ENCODE measurements around the gene NFASC.

NFASC gene

DNA sequence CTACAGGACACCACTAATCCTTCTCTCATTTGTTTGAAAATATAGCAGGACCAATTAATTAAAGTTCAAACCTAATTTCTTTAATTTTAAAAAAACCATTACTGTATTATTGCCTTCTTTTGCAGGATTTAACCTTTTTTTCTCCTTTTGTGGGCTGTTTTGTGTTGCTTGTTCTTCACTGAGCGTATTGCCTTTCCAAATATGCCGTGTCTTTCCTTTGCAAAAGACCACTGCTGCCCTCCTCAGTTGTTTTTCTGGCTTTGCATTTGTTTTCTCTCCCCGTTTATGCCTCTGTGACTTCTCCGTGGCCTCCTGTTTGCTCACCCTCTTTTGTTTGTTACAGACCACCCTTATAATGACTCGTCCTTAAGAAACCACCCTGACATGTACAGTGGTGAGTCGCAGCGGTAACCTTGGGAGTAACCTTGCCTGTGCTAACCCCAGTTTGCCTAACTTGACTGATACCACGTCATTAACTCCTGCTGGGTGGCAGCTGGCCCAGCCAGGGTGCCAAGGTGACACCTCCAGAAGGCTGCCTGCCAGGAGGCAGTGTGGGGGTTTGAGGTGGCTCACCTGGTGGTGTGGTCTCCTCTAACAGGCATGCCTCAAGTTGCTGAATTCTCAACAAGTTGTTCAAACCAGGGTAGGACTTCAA lies 91.2 kb downstream of the NFASC start:
- no peak for DNase-seq

DNA sequence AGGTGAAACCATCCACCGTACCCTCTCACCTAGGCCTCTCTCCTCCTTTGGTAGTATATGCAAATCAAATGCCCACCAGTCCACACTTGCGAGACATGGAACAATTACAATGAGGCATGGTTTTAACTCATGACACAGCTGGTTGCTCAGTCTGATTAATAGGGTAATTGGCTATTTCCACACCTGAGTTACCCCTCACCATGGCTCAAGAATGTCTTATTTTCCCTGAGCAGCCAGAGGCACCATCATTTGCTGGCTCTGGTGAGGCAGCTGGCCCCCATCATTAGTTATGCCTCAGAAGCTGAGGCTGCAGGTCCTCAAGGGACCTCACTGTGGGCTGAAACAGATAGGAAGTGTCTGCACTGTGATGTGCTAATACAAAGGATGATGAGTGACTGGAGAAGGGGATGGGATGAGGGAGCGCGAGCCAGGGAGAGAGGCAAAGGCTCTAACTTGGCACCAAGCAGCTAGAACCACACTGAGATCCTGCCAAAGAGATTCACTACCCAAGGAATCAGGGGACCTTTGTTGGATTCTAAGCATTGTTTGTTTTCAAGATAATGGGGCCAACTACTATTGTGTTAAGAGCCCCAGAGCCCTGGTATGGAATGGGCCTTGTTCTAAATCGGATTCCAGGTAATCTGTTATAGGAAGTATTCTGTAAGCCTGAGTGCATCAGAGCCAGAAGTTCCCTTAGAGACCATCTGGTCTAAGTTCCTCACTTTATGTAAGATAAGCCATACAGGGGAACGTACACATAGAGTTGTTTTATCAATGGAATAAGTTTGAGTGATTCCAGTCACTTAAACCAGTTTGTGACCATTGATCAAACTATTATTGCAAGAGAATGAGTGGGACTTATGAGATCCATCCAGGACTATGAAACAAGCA lies 92.3 kb downstream of the NFASC start:
- DNase-seq: no peak

DNA sequence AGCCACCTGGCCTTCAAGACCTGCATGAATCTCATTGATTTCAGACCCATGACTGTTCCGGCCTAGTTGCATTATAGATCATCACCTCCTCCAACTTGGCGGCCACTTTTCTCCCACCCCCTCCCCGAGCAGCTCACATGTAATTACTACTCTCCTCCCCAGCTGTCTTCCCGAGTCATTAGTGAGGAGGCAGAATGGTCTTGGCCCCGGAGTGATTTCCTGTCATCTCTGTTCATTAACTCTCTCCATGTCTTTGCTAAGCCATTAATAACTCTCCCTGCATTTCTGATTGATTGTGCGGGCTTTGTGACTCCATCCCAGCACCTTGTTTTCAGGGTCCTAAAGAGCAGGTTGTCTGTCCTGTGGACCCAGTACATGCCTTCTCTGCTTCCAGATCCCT lies 96.8 kb downstream of the NFASC start:
- no peak for DNase-seq

DNA sequence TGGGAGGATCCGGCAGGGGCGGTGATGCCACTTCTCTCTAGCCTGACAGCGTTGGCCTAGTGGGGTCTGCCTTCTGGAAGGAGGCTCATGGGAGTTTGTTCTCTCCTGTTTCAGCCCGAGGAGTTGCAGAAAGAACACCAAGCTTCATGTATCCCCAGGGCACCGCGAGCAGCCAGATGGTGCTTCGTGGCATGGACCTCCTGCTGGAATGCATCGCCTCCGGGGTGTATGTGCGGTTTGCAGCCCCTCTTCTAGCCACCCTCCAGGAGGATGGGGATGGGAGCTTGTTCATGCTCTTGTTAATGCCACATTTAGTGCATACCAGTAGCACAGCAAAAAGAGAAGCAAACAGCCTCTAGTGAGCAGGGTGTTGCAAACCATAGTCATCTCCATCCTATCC lies 97.5 kb downstream of the NFASC start:
- DNase-seq: no peak

DNA sequence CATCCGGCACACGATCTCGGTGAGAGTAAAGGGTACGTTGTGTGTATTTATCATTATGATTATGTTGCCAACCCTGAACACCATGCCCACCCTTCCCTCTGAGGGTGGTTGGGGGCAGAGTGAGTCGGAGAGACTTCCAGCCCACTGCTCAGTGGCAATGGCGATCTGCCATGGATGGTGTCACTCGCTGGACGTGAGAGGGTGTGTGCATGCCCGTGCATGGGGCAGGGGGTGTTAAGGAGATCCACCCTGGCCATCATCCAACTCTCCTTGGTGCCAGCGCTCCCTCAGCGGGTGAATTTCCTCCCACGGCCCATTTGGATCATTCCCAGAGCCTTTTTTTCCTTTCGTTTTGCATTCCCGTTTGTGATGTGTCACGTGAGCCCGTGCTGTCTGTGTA lies 98.3 kb downstream of the NFASC start:
- DNase-seq: no peak

DNA sequence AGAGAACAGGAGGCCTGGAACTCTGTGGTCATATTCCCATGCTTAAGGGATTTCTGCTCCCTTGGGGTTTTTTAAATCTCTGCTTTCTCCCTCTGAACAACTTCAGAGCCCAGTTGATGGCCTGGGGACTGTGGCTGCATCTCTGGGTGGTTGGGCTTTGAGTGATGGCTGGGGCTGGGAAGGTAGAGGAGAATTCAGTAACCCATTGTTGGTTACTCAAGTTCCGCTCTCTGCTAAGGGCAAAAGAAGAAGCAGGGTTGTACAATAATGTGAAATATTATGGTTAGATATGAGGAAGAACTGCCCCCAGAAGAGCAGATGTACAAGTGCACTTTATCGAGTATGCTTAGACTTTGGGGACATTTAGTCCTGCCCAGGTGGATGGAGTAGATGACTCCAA lies 100.3 kb downstream of the NFASC start:
- no peak for DNase-seq

DNA sequence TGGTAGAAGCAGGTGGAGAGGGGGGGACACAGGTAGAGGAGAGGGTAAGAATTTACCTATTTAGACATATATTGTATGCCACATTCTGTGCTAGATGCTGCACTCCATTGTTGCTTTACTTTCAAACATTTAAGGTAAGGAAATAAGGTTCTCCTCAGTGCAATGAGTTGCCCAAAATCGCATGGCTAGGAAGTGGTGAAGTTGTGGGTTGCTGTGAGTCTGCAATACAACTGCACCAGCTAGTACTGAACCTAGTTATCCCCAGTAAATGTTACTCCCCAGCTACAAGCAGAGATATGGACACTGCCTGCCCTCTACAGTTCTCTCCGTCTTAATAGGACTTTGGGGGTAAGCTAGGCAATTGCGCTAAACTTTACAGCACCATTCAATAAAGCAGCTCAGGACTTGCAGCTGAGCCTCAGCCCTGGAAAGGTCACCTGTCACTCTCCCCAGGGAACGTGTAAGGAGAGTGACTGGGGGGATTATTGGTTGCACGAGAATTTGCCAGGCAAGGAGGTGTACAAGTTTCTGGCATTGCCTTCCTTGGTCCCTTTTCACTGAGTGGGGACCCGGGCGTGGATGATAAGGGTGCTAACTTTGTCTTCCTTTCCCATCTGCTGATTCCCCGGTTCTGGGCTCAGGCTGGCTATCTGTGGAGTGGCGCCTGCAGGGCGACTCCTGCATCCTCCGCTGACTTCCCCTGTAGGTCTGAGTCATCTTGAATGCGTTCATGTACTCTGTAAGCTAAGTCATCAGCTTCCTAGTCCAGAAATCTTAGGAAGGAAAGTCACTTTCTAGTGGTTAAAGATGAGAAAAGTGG lies 101.1 kb downstream of the NFASC start:
- no peak for DNase-seq

DNA sequence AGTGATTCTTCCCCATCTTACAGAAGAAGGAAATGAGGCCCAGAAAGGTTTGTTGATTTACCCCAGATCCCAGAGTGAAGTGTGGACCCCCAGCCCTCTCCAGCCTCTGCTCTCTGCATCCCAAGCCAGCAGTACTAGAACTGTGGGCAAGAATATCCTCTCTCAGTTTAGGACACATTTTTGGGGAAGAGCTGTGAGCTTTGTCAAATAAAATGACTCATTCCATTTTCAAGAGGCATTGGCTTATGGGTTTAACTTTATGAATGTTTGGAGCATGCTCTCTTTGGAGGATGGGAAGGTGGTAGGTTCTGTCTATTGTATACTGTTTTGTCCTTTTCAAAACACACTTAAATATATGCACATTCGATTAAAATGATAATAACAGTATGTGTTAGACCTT lies 101.8 kb downstream of the NFASC start:
- DNase-seq: no peak

DNA sequence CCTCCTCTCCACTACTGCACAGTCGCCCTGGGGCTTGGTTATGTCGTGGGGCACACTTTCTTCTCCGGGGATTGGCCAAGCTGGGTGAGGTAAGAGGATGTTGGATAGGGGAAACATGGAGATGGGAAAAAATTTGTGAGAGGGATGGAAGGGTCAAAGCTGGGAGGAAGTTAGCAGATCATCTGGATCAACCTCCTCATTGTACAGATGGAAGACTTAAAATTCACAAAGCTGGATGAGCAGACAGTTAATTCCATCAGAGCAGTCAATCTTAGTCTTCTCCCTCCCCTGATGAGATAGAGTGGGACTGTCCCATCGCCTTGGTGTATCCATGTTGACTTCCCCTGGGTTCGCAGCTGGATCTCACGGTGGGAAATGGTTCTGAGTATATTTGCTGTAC lies 102.8 kb downstream of the NFASC start:
- no peak for DNase-seq

DNA sequence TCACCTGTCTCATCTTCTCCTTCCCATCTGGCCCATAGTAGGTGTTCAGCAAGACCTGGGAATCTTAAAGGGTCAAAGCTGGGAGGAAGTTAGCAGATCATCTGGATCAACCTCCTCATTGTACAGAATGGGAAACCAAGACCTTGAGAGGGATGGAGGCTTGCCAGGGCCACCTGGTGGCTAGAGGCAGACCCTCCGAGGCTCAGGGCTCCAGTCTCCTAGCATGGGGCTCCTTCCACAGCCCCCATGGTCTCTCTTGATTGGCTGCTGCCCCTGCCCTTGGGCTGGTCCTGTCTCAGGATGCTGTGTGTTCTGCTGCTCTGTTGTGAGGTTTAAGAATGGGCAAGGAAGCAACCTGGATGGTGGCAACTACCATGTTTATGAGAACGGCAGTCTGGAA lies 103.7 kb downstream of the NFASC start:
- no peak for DNase-seq

DNA sequence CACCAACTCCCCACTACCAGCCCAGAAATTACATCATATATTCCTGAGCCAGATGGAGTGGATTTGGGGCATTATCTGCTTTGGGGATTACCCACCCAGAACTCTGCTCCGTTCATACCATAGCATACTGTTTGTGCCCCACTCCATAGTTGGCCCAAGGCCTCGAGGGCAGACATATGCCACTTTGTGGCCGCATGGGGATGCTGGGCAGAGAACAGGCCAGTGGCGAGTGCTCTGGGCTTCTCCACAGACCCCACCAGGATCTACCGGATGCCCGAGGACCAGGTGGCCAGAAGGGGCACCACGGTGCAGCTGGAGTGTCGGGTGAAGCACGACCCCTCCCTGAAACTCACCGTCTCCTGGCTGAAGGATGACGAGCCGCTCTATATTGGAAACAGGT lies 104.4 kb downstream of the NFASC start:
- no peak for DNase-seq

DNA sequence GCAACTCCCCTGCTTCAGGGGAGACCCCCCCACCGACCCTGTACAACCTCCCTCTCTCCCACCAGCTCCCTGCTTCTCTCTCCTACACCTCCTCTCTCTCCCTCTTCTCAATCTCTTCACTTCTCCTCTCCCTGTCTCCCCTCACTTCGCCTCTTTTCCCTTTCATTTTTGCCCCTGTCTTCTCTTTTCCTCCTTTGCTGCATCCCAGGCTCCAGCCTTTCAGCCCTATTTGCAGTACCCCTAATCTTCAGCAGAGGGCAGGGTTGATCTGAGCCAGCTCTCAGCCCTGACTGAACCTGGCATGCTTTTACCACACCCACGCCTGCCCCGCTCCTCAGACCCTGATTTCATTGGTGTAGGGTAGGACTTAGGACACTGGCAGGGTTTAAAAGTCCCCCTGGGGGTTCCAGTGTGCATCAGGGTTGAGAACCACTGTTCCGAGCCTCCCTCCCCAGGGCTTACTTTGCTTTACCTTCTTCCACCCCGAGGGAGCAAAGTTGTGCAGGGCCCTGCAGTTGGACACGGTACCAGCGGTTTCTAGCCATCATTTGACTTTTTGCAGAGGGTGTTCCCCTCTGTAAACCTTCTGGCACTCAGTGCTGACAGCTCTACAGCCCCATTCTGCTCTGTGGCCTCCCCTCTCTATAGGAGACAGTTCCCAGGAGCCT lies 105.0 kb downstream of the NFASC start:
- DNase-seq: peak; percentile 51

DNA sequence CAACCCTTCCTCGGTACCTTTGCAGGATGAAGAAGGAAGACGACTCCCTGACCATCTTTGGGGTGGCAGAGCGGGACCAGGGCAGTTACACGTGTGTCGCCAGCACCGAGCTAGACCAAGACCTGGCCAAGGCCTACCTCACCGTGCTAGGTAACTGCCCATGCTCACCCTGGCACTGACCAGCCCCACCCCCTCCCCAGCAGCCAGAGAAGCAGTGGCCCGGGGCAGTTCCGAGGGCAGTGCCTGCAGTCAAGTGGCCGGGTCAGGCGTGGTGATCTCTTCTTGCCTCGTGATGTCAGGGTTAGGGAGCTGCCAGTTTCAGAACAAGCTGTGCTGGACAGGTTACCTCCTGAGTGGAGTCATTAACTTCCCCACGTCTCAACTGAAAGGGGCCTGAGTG lies 106.0 kb downstream of the NFASC start:
- no peak for DNase-seq

DNA sequence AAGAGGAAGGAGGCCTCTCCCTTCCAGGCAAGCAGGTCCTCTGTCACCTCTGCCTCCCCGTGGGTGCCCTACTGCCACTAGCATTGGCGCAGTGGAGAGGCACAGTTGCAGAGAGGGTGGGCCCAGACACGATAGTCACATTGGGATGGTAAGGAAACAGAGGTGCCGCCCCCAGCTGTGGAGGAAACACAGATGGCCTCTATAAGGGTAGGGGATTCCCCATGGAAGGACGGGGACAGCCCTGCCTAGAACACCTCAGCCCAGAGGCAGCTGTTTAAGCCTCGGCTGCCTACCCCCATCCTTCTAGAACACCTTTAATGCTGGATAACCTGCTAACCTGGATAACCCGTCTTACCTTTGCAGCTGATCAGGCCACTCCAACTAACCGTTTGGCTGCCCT lies 106.7 kb downstream of the NFASC start:
- no peak for DNase-seq

DNA sequence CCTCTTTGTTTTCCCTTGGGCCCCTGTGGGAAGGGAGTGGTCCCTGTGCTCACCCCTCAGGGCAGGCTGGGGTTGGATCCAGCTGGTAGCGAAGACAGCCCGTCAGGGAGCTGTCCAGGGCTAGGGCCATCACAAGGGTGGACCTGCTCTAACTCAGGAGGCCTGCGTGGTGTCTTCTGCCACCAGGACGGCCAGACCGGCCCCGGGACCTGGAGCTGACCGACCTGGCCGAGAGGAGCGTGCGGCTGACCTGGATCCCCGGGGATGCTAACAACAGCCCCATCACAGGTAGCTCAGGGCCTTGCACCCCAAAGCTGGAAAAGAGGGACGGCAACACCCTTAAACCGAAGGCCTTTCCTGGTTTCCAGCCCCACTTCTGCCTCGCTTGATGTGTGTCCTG lies 108.1 kb downstream of the NFASC start:
- no peak for DNase-seq

DNA sequence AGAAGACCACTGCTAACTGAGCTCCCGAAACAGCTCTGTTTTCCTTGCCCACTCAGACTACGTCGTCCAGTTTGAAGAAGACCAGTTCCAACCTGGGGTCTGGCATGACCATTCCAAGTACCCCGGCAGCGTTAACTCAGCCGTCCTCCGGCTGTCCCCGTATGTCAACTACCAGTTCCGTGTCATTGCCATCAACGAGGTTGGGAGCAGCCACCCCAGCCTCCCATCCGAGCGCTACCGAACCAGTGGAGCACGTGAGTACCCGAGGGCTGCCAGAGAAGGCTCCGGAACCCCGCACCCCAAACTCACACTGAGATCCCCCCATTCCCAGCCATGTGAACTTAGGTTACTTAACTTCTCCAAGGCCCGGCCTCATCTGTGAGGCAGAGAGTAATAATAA lies 108.6 kb downstream of the NFASC start:
- DNase-seq: no peak

DNA sequence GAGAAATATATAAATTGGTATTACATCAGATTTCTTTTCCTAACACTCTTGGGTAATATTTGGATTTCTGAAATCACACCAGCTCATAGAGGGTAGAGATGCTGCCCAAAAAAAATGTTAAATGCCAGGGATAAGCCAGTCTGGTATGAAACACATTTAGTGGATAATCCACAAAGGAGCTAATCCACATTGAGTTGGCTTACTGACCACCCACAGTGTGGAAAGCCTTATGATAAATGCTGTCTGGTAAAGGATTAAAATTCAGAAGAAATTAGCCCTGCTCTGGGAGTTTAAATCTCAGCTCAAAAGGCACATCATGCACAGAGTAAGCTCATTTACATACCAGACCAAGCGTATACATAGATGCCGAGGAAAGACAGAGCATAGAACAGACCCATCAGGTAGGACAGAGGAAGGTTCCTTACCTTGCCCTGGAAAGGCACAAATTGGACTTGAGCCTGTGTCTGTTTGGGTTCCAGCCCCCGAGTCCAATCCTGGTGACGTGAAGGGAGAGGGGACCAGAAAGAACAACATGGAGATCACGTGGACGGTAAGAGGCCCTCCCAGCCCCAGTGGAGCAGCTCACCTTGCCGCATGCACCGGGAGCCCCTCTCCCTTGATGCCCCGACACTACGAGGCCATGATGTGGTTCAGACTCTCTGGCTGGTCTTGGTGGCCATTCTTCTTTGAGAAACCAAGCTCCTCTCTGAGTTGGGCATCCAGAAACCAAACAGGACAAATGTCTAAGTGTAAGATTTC lies 109.4 kb downstream of the NFASC start:
- DNase-seq: no peak

DNA sequence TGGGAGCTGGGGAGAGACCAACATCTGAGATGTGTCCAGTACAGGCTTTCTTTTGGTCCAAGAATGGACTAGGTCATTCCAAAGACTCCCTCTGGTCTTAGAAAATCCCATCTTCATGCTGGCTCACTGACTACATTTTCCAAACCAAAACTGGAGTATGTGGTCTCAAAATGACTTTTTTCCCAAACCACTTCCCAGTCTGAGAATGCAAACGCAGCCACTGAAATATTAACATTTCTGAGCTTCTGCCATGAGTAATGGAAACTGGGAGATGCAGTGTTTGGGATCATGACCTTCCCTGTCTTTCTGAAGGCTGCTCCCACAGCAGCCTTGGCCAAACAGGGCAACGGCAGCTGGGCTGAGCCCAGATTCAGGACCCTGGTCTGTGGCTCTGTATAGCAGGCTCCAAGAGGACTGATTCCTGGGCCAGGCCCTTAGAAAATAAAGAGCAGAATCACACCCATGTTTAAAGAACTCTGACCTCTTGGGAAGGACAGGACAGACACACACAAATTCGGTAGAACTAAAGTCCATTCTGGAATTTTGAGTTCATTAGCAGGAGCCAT lies 110.3 kb downstream of the NFASC start:
- DNase-seq: no peak

DNA sequence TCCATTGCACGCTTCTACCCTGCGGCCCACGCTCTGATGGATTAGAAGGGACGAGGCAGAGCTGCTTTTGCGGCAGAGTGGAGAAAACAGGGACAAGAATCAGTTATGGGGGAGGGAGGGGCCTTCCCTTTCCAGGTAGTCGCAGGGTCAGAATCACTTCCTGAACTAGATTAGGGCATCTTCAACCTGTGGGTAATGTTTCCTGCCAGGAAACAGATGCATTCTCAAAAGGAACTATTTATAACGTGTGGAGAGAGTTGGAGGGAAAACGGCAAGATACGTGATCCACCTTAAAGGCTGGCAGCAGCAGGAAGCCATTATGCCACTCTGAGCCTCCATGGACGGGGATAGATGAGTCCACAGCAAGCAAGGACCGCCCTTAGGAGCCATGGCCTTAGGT lies 112.5 kb downstream of the NFASC start:
- no peak for DNase-seq

DNA sequence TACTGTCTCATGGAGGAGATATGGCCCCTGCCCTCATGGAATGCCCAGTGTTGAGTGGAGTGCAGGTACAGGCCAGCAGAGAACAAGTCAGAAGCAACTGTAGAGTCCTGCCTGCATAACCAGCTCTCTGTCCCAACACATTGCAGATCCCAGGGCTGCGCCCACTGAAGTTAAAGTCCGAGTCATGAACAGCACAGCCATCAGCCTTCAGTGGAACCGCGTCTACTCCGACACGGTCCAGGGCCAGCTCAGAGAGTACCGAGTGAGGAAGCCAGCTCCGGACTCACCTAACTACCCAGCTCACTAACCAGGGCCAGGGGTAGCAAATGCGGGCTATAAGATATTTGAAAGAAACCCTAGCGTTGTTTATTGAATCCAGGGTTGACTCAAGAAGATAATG lies 113.2 kb downstream of the NFASC start:
- no peak for DNase-seq

DNA sequence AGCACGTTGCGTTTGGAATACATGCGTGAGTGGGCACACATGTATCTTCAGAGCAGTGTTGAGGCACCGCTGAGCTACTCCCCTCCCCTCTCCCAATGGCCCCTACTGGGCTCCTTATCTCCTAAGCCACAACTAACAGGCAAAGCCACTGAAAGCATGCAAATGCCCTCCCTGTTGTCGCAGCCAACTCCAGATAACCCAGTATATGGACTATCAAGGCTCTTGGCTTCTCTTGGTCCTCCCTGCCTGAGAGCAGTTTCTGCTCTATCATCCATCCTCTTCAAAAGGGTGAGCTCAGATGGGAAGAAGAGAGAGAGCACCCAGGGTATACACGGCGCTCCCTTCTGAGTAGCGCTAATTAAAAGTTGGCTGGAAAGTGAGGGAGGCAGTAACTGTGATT lies 113.8 kb downstream of the NFASC start:
- no peak for DNase-seq

DNA sequence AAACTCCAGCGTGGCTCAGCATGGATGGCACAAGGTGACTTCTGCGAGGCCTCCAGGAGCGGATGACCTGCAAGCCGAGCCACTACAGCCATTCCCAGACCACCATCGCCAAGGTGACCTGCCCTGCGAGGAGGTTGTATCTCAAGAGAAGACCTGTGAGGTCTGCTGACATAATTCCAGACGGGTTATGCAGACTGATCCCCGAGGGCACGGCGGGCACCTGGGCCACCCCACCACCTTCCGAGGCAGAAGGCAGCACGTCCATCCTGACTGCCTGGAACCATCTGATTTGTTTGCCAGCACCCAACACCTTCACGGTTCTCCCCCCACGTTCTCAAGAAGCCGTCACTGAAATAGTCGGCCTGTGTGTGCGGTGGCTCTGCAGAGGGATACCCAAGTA lies 115.5 kb downstream of the NFASC start:
- no peak for DNase-seq

All from stimulated activated CD4-positive, alpha-beta T cell treated with anti-CD3 and anti-CD28 coated beads, Interleukin-12 subunit alpha, Interleukin-12 subunit beta, amount 100 ng/mL, for 4 hours (primary cell).